ENCODE results near the gene B9D1. TPM values are rescaled to one million over a fixed set of nuclear protein-coding genes. Genes with fewer than 3 reads are reported as not detected.

Gene B9D1
- total and polyA plus RNA-seq, 12 donors, result 5.3 to 18.8 (median 10.4) TPM

DNA sequence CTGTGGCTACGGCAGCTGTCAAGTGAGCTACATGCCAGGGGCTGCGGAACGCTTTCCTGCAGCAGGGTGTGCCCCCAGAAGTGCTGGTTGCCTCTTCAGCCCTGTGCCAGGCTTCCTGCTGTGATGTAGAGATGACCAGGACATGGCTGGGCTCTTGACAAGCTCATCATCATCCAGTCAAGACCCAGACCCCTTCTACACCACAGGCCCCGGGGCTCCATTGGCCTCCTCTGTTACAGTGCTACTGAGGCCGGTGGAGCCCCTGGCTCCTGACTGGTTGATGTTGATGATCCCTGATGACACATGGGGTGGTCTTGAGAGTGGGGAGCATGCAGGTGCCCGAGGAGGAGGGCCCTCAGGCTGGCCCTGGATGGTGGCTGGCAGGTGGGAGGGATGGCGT lies 50.1 kb downstream of the B9D1 start:
- intact Hi-C loops (cut with DNase I), result no loop called here
- no peaks in the 10 kb centered on the region for H3K9me3 ChIP-seq
- peaks cover 3 to 54% (median 40%) of the 10 kb centered on the region in 9 donors for H3K4me1 ChIP-seq
- TF ChIP-seq CTCF (IDR thresholded peaks at IDR 0.05), result no peak
- WGBS, 2 donors, result 82 to 87% methylated on average over 7 of the region's 7 CpGs
- DNase-seq (no peak), ATAC-seq (no peak)
- peaks cover 0 to 75% (median 0%) of the 10 kb centered on the region in 7 donors for H3K27me3 ChIP-seq
- peak overlapping the region; percentile 37 to 88 (median 76) for H3K27ac ChIP-seq
- H3K4me3 ChIP-seq, result no peak overlapping the region
- peaks cover 0 to 66% (median 23%) of the 10 kb centered on the region in 9 donors for H3K36me3 ChIP-seq

GRCh38 chr17:19311421-19312215 lies 50.9 kb downstream of the B9D1 start:
- Histone ChIP-seq H3K4me1 (peaks cover 0 to 48% (median 34%) of the 10 kb centered on the region in 9 donors), H3K4me3 (no peak overlapping the region), H3K36me3 (peaks cover 0 to 67% (median 23%) of the 10 kb centered on the region in 9 donors), H3K27me3 (peaks cover 0 to 73% (median 0%) of the 10 kb centered on the region in 7 donors), H3K9me3 (no peaks in the 10 kb centered on the region), H3K27ac (peak overlapping the region; percentile 37 to 88 (median 76))
- ATAC-seq, result peak; percentile 48 to 90 (median 80)
- DNase-seq, result peak in 1 of 2 donors; percentile 46
- intact Hi-C loops (cut with DNase I), result no loop called here
- no peak for TF ChIP-seq CTCF (IDR thresholded peaks at IDR 0.05)
- 61 to 72% methylated on average over 6 of the region's 6 CpGs for WGBS, 2 donors

DNA sequence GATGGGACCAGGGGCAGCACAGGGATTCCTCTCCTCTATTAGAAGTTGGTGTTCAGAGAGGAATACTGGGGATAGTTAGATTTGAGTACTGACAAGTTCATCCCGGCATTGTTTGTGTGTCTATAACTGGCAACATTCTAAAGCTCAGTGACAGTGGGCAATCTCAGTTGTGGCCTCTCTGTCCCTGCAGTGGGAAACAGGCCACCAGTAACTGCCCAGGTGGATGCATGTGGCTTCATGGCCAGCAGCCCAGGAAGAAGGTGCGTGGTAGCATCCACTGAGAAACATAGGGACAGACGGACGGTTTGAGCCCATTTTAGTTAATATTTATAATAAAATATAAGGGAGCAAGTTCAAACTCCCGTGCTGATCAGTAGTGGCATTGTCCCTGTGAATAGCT lies 51.5 kb downstream of the B9D1 start:
- ATAC-seq (no peak), DNase-seq (no peak)
- peak overlapping the region; percentile 1 to 88 (median 69) for H3K27ac ChIP-seq
- H3K4me1 ChIP-seq, result peaks cover 0 to 54% (median 38%) of the 10 kb centered on the region in 9 donors
- no peak for TF ChIP-seq CTCF (IDR thresholded peaks at IDR 0.05)
- H3K9me3 ChIP-seq, result no peaks in the 10 kb centered on the region
- H3K27me3 ChIP-seq, result peaks cover 0 to 67% (median 0%) of the 10 kb centered on the region in 7 donors
- peaks cover 0 to 66% (median 23%) of the 10 kb centered on the region in 9 donors for H3K36me3 ChIP-seq
- intact Hi-C loops (cut with DNase I), result no loop called here
- no peak overlapping the region for H3K4me3 ChIP-seq
- 85 to 88% methylated on average over 5 of the region's 5 CpGs for WGBS, 2 donors

DNA sequence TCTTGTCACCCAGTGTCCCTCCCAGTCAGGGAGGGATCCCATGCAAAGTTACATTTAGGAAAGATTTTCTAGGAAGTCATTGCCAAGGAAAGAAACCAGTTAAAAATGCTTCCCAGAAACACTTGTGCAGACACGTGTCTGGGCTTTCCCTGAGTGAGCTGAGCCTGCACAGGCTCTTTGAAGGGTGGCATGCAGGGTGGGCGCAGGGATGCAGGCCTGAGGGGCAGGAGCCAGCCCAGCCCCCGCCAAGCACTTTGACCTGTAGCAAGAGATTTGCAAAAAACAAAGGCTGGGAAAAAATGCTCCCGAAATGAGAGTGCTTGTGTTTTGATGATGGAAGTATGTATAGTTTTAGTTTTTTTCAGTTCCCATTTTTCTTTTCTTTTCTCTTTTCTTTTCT lies 52.4 kb downstream of the B9D1 start:
- H3K27ac ChIP-seq, result peak overlapping the region in 1 of 10 donors; percentile 37
- no peak for TF ChIP-seq CTCF (IDR thresholded peaks at IDR 0.05)
- no peak for DNase-seq
- no peak for ATAC-seq
- WGBS, 2 donors, result 82 to 86% methylated on average over 4 of the region's 4 CpGs
- H3K9me3 ChIP-seq, result no peaks in the 10 kb centered on the region
- H3K4me1 ChIP-seq, result peaks cover 0 to 62% (median 46%) of the 10 kb centered on the region in 9 donors
- peaks cover 0 to 59% (median 19%) of the 10 kb centered on the region in 9 donors for H3K36me3 ChIP-seq
- intact Hi-C loops (cut with DNase I), result no loop called here
- no peak overlapping the region for H3K4me3 ChIP-seq
- peaks cover 0 to 62% (median 0%) of the 10 kb centered on the region in 7 donors for H3K27me3 ChIP-seq
